GM23338 (cell line): Measurements from ENCODE around the gene KAZN. TPM values are rescaled to one million over a fixed set of nuclear protein-coding genes. Genes with fewer than 3 reads are reported as not detected.

Experiments used
- ATAC-seq: fragments of 200-7000 bp; cut with Tn5 transposase; 3 replicates; pipeline ENCODE4 v1.9.1; 2020
- DNase-seq: peaks from one replicate; pipeline ENCODE4 v3.0.0-alpha.2; 2015; ENCODE audit warnings: low spot score
- H2AFZ ChIP-seq: fragments of 200-600 bp; sonication (generic); 2 replicates; pipeline ENCODE4 v1.8.0; 2016; ENCODE audit warnings: antibody characterized with exemption, mild to moderate bottlenecking, moderate library complexity
- H3F3A ChIP-seq: fragments of 200-600 bp; sonication (generic); replicated peaks from 2 replicates; pipeline ENCODE4 v1.8.0; 2017; ENCODE audit warnings: antibody characterized with exemption, mixed run types, low read depth
- H3K27ac ChIP-seq: fragments of 200-600 bp; sonication (generic); 2 replicates; pipeline ENCODE4 v1.6.1; 2016; ENCODE audit warnings: low read depth
- H3K27me3 ChIP-seq: fragments of 200-600 bp; sonication (generic); 2 replicates; pipeline ENCODE4 v1.8.0; 2016; ENCODE audit warnings: mild to moderate bottlenecking, mixed run types, moderate library complexity; ENCODE audit not compliant: insufficient read depth
- H3K36me3 ChIP-seq: fragments of 200-600 bp; sonication (generic); 2 replicates; pipeline ENCODE4 v1.8.0; 2016; ENCODE audit warnings: mild to moderate bottlenecking; ENCODE audit not compliant: insufficient read depth
- H3K4me1 ChIP-seq: fragments of 200-600 bp; sonication (generic); 2 replicates; pipeline ENCODE4 v1.8.0; 2016; ENCODE audit warnings: mild to moderate bottlenecking, moderate library complexity; ENCODE audit not compliant: insufficient read depth
- H3K4me2 ChIP-seq: fragments of 200-600 bp; sonication (generic); 2 replicates; pipeline ENCODE4 v1.7.1; 2017; ENCODE audit warnings: mixed run types
- H3K4me3 ChIP-seq: fragments of 200-600 bp; sonication (generic); 2 replicates; pipeline ENCODE4 v1.6.1; 2016; ENCODE audit warnings: mixed run types
- H3K79me2 ChIP-seq: fragments of 200-600 bp; sonication (generic); replicated peaks from 2 replicates; pipeline ENCODE4 v1.8.0; 2017; ENCODE audit warnings: mild to moderate bottlenecking; ENCODE audit not compliant: insufficient read depth
- H3K9me2 ChIP-seq: fragments of 200-600 bp; sonication (generic); 2 replicates; pipeline ENCODE4 v1.8.0; 2017; ENCODE audit not compliant: insufficient read depth
- H4K20me1 ChIP-seq: fragments of 200-600 bp; sonication (generic); replicated peaks from 2 replicates; pipeline ENCODE4 v1.8.0; 2017; ENCODE audit warnings: mild to moderate bottlenecking; ENCODE audit not compliant: insufficient read depth
- H3K27ac Mint-ChIP-seq: 2 replicates; pipeline ENCODE4 v1.8.0; 2020; ENCODE audit warnings: inconsistent platforms, mild to moderate bottlenecking, moderate library complexity, mixed read lengths
- H3K27me3 Mint-ChIP-seq: 3 replicates; pipeline ENCODE4 v1.8.0; 2022; ENCODE audit warnings: low read depth, mild to moderate bottlenecking, moderate library complexity, mixed read lengths, inconsistent platforms; ENCODE audit not compliant: insufficient read depth, poor library complexity
- H3K36me3 Mint-ChIP-seq: 3 replicates; pipeline ENCODE4 v1.8.0; 2021; ENCODE audit warnings: low read depth, mild to moderate bottlenecking, inconsistent platforms, moderate library complexity, mixed read lengths
- H3K4me1 Mint-ChIP-seq: 3 replicates; pipeline ENCODE4 v1.8.0; 2020; ENCODE audit warnings: mild to moderate bottlenecking, inconsistent platforms, mixed read lengths
- H3K4me3 Mint-ChIP-seq: 3 replicates; pipeline ENCODE4 v1.8.0; 2021; ENCODE audit warnings: moderate library complexity, mild to moderate bottlenecking, inconsistent platforms, mixed read lengths
- H3K9me3 Mint-ChIP-seq: 3 replicates; pipeline ENCODE4 v1.8.0; 2020; ENCODE audit warnings: moderate library complexity, mild to moderate bottlenecking, inconsistent platforms, mixed read lengths
- CREB1 ChIP-seq: fragments of 250-450 bp; sonication (Bioruptor Pico); IDR thresholded peaks from 2 replicates; pipeline ENCODE4 v1.5.0; 2020; ENCODE audit warnings: low read depth, mild to moderate bottlenecking, moderate library complexity
- CTCF ChIP-seq, 2 experiments: fragments of 200-600 bp in 1 of 2; sonication (generic) in 1 of 2; conservative IDR thresholded peaks; 2 replicates each; pipeline versions ENCODE4 v1.5.1 to v1.6.1; 2016 to 2017; ENCODE audit warnings: antibody characterized with exemption in 2 of 2, low read depth in 2 of 2, mild to moderate bottlenecking in 2 of 2, moderate library complexity in 1 of 2
- ETS1 ChIP-seq: IDR thresholded peaks from 2 replicates; pipeline ENCODE4 v1.6.1; 2016; ENCODE audit warnings: antibody characterized with exemption
- EZH2 ChIP-seq: fragments of 200-600 bp; sonication (generic); IDR thresholded peaks from one replicate; pipeline ENCODE4 v1.8.0; 2017; ENCODE audit warnings: antibody characterized with exemption, mild to moderate bottlenecking, low read depth; ENCODE audit not compliant: unreplicated experiment
- EZH2phosphoT487 ChIP-seq: fragments of 200-600 bp; sonication (generic); IDR thresholded peaks from one replicate; pipeline ENCODE4 v1.8.1; 2018; ENCODE audit warnings: antibody characterized with exemption; ENCODE audit not compliant: unreplicated experiment
- JUNB ChIP-seq: IDR thresholded peaks from one replicate; pipeline ENCODE4 v1.6.1; 2016; ENCODE audit warnings: antibody characterized with exemption; ENCODE audit not compliant: unreplicated experiment
- NANOG ChIP-seq: IDR thresholded peaks from 2 replicates; pipeline ENCODE4 v1.6.1; 2016; ENCODE audit warnings: antibody characterized with exemption, borderline replicate concordance
- POLR2AphosphoS5 ChIP-seq: IDR thresholded peaks from 2 replicates; pipeline ENCODE4 v1.6.1; 2016; ENCODE audit warnings: antibody characterized with exemption, low read depth
- REST ChIP-seq: IDR thresholded peaks from one replicate; pipeline ENCODE4 v1.6.1; 2018; ENCODE audit warnings: antibody characterized with exemption; ENCODE audit not compliant: unreplicated experiment
- STAT1 ChIP-seq: IDR thresholded peaks from one replicate; pipeline ENCODE4 v1.6.1; 2016; ENCODE audit warnings: antibody characterized with exemption; ENCODE audit not compliant: unreplicated experiment
- ZNF114 ChIP-seq: fragments of 250-450 bp; sonication (Bioruptor Pico); IDR thresholded peaks from 2 replicates; pipeline ENCODE4 v1.5.0; 2020; ENCODE audit warnings: mild to moderate bottlenecking, moderate library complexity
- ZNF331 ChIP-seq: fragments of 250-450 bp; sonication (Bioruptor Pico); IDR thresholded peaks from 2 replicates; pipeline ENCODE4 v1.5.0; 2020; ENCODE audit warnings: low read depth, mild to moderate bottlenecking, moderate library complexity
- polyA plus RNA-seq: library from polyadenylated mRNA; unstranded; fragments of >200 nt; fragmentation: Nextera tagmentation; extraction: Ambion mirVana; gene quantifications from 2 replicates; pipeline ENCODE4 v1.2.1, GENCODE V29; 2016
- total RNA-seq: library from RNA; depleted of rRNA; stranded (reverse); fragments of >200 nt; shearing (Covaris generic); gene quantifications from 2 replicates; pipeline ENCODE4 v1.2.3, GENCODE V29; 2014
- TF ChIP-seq, protein P1 (sequence below): fragments of 250-450 bp; sonication (Bioruptor Pico); IDR thresholded peaks from 2 replicates; pipeline ENCODE4 v1.5.0; 2020; ENCODE audit warnings: mild to moderate bottlenecking, moderate library complexity

KAZN gene
- total and polyA plus RNA-seq, 2 experiments from 2014 or later = 9.9 to 15.0 TPM

GRCh38 chr1:15001317-15001915, 402.9 kb downstream of the KAZN start:
- Histone ChIP-seq H3K4me2 (no peak overlapping the region), H2AFZ (no peak overlapping the region), H3K27me3 (no peaks in the 10 kb centered on the region), H3F3A (no peaks in the 10 kb centered on the region), H3K27ac (no peak overlapping the region), H3K4me1 (no peaks in the 10 kb centered on the region), H3K79me2 (no peaks in the 10 kb centered on the region), H3K36me3 (no peaks in the 10 kb centered on the region), H4K20me1 (no peaks in the 10 kb centered on the region; the same call in 1 of the 2 replicates), H3K4me3 (no peak overlapping the region), H3K9me2 (no peaks in the 10 kb centered on the region)
- no peak for ATAC-seq
- Mint-ChIP-seq H3K36me3 (no peaks in the 10 kb centered on the region), H3K27me3 (peaks cover 3% of the 10 kb centered on the region), H3K27ac (no peak overlapping the region), H3K9me3 (no peaks in the 10 kb centered on the region), H3K4me1 (peaks cover 3% of the 10 kb centered on the region; the same call in 1 of the 3 replicates), H3K4me3 (no peak overlapping the region)
- DNase-seq = no peak
- TF ChIP-seq ZNF114 (CRISPR knock-in tag) (no peak), STAT1 (no peak), NANOG (no peak), CTCF (conservative IDR thresholded peaks at IDR 0.05; ENCODE audit: low read depth in 2 of 2) (no peak), ETS1 (no peak), ZNF331 (CRISPR knock-in tag) (no peak), POLR2AphosphoS5 (no peak), CREB1 (CRISPR knock-in tag) (no peak), EZH2phosphoT487 (no peak), REST (no peak), JUNB (no peak), EZH2 (no peak)
- TF ChIP-seq, protein P1, sequence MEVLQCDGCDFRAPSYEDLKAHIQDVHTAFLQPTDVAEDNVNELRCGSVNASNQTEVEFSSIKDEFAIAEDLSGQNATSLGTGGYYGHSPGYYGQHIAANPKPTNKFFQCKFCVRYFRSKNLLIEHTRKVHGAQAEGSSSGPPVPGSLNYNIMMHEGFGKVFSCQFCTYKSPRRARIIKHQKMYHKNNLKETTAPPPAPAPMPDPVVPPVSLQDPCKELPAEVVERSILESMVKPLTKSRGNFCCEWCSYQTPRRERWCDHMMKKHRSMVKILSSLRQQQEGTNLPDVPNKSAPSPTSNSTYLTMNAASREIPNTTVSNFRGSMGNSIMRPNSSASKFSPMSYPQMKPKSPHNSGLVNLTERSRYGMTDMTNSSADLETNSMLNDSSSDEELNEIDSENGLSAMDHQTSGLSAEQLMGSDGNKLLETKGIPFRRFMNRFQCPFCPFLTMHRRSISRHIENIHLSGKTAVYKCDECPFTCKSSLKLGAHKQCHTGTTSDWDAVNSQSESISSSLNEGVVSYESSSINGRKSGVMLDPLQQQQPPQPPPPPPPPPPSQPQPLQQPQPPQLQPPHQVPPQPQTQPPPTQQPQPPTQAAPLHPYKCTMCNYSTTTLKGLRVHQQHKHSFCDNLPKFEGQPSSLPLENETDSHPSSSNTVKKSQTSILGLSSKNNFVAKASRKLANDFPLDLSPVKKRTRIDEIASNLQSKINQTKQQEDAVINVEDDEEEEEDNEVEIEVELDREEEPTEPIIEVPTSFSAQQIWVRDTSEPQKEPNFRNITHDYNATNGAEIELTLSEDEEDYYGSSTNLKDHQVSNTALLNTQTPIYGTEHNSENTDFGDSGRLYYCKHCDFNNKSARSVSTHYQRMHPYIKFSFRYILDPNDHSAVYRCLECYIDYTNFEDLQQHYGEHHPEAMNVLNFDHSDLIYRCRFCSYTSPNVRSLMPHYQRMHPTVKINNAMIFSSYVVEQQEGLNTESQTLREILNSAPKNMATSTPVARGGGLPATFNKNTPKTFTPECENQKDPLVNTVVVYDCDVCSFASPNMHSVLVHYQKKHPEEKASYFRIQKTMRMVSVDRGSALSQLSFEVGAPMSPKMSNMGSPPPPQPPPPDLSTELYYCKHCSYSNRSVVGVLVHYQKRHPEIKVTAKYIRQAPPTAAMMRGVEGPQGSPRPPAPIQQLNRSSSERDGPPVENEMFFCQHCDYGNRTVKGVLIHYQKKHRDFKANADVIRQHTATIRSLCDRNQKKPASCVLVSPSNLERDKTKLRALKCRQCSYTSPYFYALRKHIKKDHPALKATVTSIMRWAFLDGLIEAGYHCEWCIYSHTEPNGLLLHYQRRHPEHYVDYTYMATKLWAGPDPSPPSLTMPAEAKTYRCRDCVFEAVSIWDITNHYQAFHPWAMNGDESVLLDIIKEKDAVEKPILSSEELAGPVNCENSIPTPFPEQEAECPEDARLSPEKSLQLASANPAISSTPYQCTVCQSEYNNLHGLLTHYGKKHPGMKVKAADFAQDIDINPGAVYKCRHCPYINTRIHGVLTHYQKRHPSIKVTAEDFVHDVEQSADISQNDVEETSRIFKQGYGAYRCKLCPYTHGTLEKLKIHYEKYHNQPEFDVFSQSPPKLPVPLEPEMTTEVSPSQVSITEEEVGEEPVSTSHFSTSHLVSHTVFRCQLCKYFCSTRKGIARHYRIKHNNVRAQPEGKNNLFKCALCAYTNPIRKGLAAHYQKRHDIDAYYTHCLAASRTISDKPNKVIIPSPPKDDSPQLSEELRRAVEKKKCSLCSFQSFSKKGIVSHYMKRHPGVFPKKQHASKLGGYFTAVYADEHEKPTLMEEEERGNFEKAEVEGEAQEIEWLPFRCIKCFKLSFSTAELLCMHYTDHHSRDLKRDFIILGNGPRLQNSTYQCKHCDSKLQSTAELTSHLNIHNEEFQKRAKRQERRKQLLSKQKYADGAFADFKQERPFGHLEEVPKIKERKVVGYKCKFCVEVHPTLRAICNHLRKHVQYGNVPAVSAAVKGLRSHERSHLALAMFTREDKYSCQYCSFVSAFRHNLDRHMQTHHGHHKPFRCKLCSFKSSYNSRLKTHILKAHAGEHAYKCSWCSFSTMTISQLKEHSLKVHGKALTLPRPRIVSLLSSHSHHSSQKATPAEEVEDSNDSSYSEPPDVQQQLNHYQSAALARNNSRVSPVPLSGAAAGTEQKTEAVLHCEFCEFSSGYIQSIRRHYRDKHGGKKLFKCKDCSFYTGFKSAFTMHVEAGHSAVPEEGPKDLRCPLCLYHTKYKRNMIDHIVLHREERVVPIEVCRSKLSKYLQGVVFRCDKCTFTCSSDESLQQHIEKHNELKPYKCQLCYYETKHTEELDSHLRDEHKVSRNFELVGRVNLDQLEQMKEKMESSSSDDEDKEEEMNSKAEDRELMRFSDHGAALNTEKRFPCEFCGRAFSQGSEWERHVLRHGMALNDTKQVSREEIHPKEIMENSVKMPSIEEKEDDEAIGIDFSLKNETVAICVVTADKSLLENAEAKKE (CRISPR knock-in tag) = no peak
